Stimulated activated naive CD4-positive, alpha-beta T cell treated with Interleukin-2 at 50 U/mL for 16 hours (primary cell): Measurements from ENCODE around the gene RNF180.

Source experiments
- DNase-seq: peaks from one replicate; lab custom pipeline; 2025; lab: John Stamatoyannopoulos, UW

RNF180 gene

GRCh38 chr5:64165500-64166200, at the start of gene RNF180:
Gene RNF180, plus strand, starts transcription at chr5:64165843. Its CDS starts 34,965 bp downstream, at chr5:64200808.
- DNase-seq, result no peak

GRCh38 chr5:64125521-64125920, 40.1 kb upstream of the RNF180 start:
- DNase-seq, result no peak

GRCh38 chr5:64126202-64126741, 39.4 kb upstream of the RNF180 start:
- no peak for DNase-seq

- no peak for DNase-seq
These were observed 25.6 kb upstream of the RNF180 start for GRCh38 chr5:64140018-64140417.

GRCh38 chr5:64144425-64145215, 21.0 kb upstream of the RNF180 start:
- no peak for DNase-seq

- DNase-seq, result no peak
These were observed 20.3 kb upstream of the RNF180 start for GRCh38 chr5:64145216-64145895.

- DNase-seq, result no peak
These were observed 18.3 kb upstream of the RNF180 start for GRCh38 chr5:64147379-64147778.

- no peak for DNase-seq
These were observed 17.7 kb upstream of the RNF180 start for GRCh38 chr5:64147849-64148441.

GRCh38 chr5:64149268-64149667, 16.4 kb upstream of the RNF180 start:
- no peak for DNase-seq

GRCh38 chr5:64149857-64150521, 15.7 kb upstream of the RNF180 start:
- no peak for DNase-seq

GRCh38 chr5:64156261-64156660, 9.4 kb upstream of the RNF180 start:
- DNase-seq, result no peak

GRCh38 chr5:64158827-64159226, 6.8 kb upstream of the RNF180 start:
- no peak for DNase-seq

- no peak for DNase-seq
These were observed 5.4 kb upstream of the RNF180 start for GRCh38 chr5:64160201-64160600.

- no peak for DNase-seq
These were observed 4.2 kb upstream of the RNF180 start for GRCh38 chr5:64161420-64161819.

GRCh38 chr5:64163135-64163534, 2.5 kb upstream of the RNF180 start:
- DNase-seq, result no peak

- DNase-seq, result no peak
These were observed 1.9 kb upstream of the RNF180 start for GRCh38 chr5:64163746-64164145.

- DNase-seq, result no peak
These were observed 1.5 kb upstream of the RNF180 start for GRCh38 chr5:64164166-64164565.

GRCh38 chr5:64165160-64165499, 513 bp upstream of the RNF180 start:
- DNase-seq, result no peak

- no peak for DNase-seq
These were observed 737 bp downstream of the RNF180 start for GRCh38 chr5:64166201-64166959.

GRCh38 chr5:64176301-64176700, 10.7 kb downstream of the RNF180 start:
- no peak for DNase-seq
